ENCODE data around the gene NDUFA5. TPM values are rescaled to one million over a fixed set of nuclear protein-coding genes. Genes with fewer than 3 reads are reported as not detected.

The NDUFA5 gene
- total RNA-seq, 1 donor from 2014 or later = 118 TPM

GRCh38 chr7:123499211-123499970, 58.2 kb downstream of the NDUFA5 start:
- no peaks in the 10 kb centered on the region for H3K27me3 ChIP-seq
- TF ChIP-seq EZH2 (IDR thresholded peaks at IDR 0.05) = no peak
- TF ChIP-seq EZH2phosphoT487 (IDR thresholded peaks at IDR 0.05) = no peak
- TF ChIP-seq CTCF (IDR thresholded peaks at IDR 0.05) = no peak
- H3K27ac ChIP-seq = no peak overlapping the region
- H3K9me3 ChIP-seq (ENCODE audit: low read depth) = no peaks in the 10 kb centered on the region
- H3K36me3 ChIP-seq = no peaks in the 10 kb centered on the region
- H3K79me2 ChIP-seq (ENCODE audit: low read depth) = no peaks in the 10 kb centered on the region
- H3K36me3 Mint-ChIP-seq = peaks cover 2% of the 10 kb centered on the region
- H3K4me2 ChIP-seq = no peak overlapping the region
- H3K4me3 Mint-ChIP-seq = no peak overlapping the region
- no peak for DNase-seq (ENCODE audit: low spot score)
- H3K9ac ChIP-seq = no peak overlapping the region
- H3K27me3 Mint-ChIP-seq (ENCODE audit: insufficient read depth, low read depth) = no peaks in the 10 kb centered on the region
- H3K27ac Mint-ChIP-seq = no peak overlapping the region
- H3F3A ChIP-seq (ENCODE audit: low read depth) = peaks cover 16% of the 10 kb centered on the region
- H2AFZ ChIP-seq (replicated peaks) = no peak overlapping the region
- peaks cover 35% of the 10 kb centered on the region for H3K4me1 ChIP-seq
- H4K20me1 ChIP-seq (ENCODE audit: low read depth) = peaks cover 8% of the 10 kb centered on the region
- no peak overlapping the region for H3K4me3 ChIP-seq
- H3K4me1 Mint-ChIP-seq = peaks cover 8% of the 10 kb centered on the region
- peaks cover 12% of the 10 kb centered on the region for H3K9me3 Mint-ChIP-seq

DNA sequence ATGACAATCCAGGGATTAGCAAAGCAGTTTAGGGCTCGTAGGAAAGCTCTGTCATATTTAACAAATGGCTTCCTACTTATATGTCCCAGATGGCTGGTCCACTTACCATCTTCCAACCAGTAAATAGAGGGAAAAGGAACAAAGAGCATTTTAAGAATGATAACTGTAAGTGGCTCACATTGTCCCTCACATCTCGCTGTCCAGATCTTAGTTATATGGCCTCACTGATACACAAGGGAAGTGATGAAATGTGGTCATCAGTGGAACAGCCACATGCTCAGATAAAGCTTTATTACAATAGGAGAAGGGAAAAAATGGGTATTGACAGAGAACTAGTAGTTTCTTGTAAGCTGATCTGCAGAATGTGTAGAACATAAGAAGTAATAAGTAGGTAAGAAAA, 59.0 kb downstream of the NDUFA5 start:
- no peak overlapping the region for H3K27ac Mint-ChIP-seq
- no peak overlapping the region for H2AFZ ChIP-seq (replicated peaks)
- DNase-seq (ENCODE audit: low spot score) = no peak

GRCh38 chr7:123498031-123498430, 59.6 kb downstream of the NDUFA5 start:
- Histone ChIP-seq H2AFZ (replicated peaks) (no peak overlapping the region), H3F3A (ENCODE audit: low read depth) (peaks cover 16% of the 10 kb centered on the region), H3K36me3 (no peaks in the 10 kb centered on the region), H3K27ac (no peak overlapping the region), H3K4me1 (peaks cover 35% of the 10 kb centered on the region), H3K4me2 (no peak overlapping the region), H3K9ac (no peak overlapping the region), H3K27me3 (no peaks in the 10 kb centered on the region), H4K20me1 (ENCODE audit: low read depth) (peaks cover 8% of the 10 kb centered on the region), H3K4me3 (no peak overlapping the region), H3K9me3 (ENCODE audit: low read depth) (no peaks in the 10 kb centered on the region), H3K79me2 (ENCODE audit: low read depth) (no peaks in the 10 kb centered on the region)
- Mint-ChIP-seq H3K36me3 (no peaks in the 10 kb centered on the region), H3K9me3 (peaks cover 4% of the 10 kb centered on the region), H3K4me3 (no peak overlapping the region), H3K4me1 (peaks cover 8% of the 10 kb centered on the region), H3K27me3 (ENCODE audit: insufficient read depth, low read depth) (no peaks in the 10 kb centered on the region), H3K27ac (no peak overlapping the region)
- DNase-seq (ENCODE audit: low spot score) = no peak
- no peak for TF ChIP-seq EZH2phosphoT487 (IDR thresholded peaks at IDR 0.05)
- TF ChIP-seq CTCF (IDR thresholded peaks at IDR 0.05) = no peak
- TF ChIP-seq EZH2 (IDR thresholded peaks at IDR 0.05) = no peak

More for the DNA sequence above, 59.0 kb downstream of the NDUFA5 start:
- peaks cover 8% of the 10 kb centered on the region for H3K4me1 Mint-ChIP-seq
- H3K9me3 ChIP-seq (ENCODE audit: low read depth) = no peaks in the 10 kb centered on the region
- no peak overlapping the region for H3K4me3 Mint-ChIP-seq
- no peak overlapping the region for H3K4me2 ChIP-seq
- H3K36me3 ChIP-seq = no peaks in the 10 kb centered on the region
- no peak overlapping the region for H3K9ac ChIP-seq
- no peaks in the 10 kb centered on the region for H3K27me3 ChIP-seq
- H3K4me1 ChIP-seq = peaks cover 35% of the 10 kb centered on the region
- H3K79me2 ChIP-seq (ENCODE audit: low read depth) = no peaks in the 10 kb centered on the region
- TF ChIP-seq EZH2phosphoT487 (IDR thresholded peaks at IDR 0.05) = no peak
- no peak for TF ChIP-seq EZH2 (IDR thresholded peaks at IDR 0.05)
- TF ChIP-seq CTCF (IDR thresholded peaks at IDR 0.05) = no peak
- H3K27ac ChIP-seq = no peak overlapping the region
- peaks cover 8% of the 10 kb centered on the region for H4K20me1 ChIP-seq (ENCODE audit: low read depth)
- H3K9me3 Mint-ChIP-seq = peaks cover 4% of the 10 kb centered on the region
- no peaks in the 10 kb centered on the region for H3K27me3 Mint-ChIP-seq (ENCODE audit: insufficient read depth, low read depth)
- H3K36me3 Mint-ChIP-seq = no peaks in the 10 kb centered on the region
- H3F3A ChIP-seq (ENCODE audit: low read depth) = peaks cover 16% of the 10 kb centered on the region
- H3K4me3 ChIP-seq = no peak overlapping the region

Data from neural progenitor cell (in vitro differentiated cells).